GM18951 (cell line): ENCODE results near the gene SLC39A11.

Experiments used
- POLR2A ChIP-seq: IDR thresholded peaks from 4 replicates; pipeline ENCODE4 v1.6.1; 2011; ENCODE audit warnings: mild to moderate bottlenecking; ENCODE audit not compliant: insufficient read length, insufficient read depth; ENCODE audit errors: extremely low read depth
- in situ Hi-C: fragments of 300-500 bp; cut with MboI; formaldehyde crosslinking; loops from one replicate; pipeline ENCODE4 v1.12.0; 2022; ENCODE audit warnings: low sequenced_read_pairs, mixed read lengths, inconsistent platforms; ENCODE audit not compliant: unreplicated experiment

Gene SLC39A11

GRCh38 chr17:73039282-73039681, 53.2 kb downstream of the SLC39A11 start:
- in situ Hi-C loops: no loop called here
- no peak for TF ChIP-seq POLR2A

- in situ Hi-C loops: no loop called here
- TF ChIP-seq POLR2A: no peak
Observed at GRCh38 chr17:73031472-73031871, 61.0 kb downstream of the SLC39A11 start.

GRCh38 chr17:73030995-73031394, 61.5 kb downstream of the SLC39A11 start:
- TF ChIP-seq POLR2A: no peak
- in situ Hi-C loops: no loop called here

GRCh38 chr17:73030501-73030921, 62.0 kb downstream of the SLC39A11 start:
- in situ Hi-C loops: no loop called here
- TF ChIP-seq POLR2A: no peak

GRCh38 chr17:73029991-73030390, 62.5 kb downstream of the SLC39A11 start:
- TF ChIP-seq POLR2A: no peak
- in situ Hi-C loops: no loop called here

GRCh38 chr17:73029021-73029420, 63.5 kb downstream of the SLC39A11 start:
- in situ Hi-C loops: no loop called here
- no peak for TF ChIP-seq POLR2A

- TF ChIP-seq POLR2A: no peak
- in situ Hi-C loops: no loop called here
Observed at GRCh38 chr17:73028299-73028755, 64.2 kb downstream of the SLC39A11 start.

- in situ Hi-C loops: no loop called here
- TF ChIP-seq POLR2A: no peak
Observed at GRCh38 chr17:73027130-73027741, 65.3 kb downstream of the SLC39A11 start.

GRCh38 chr17:73025041-73025560, 67.4 kb downstream of the SLC39A11 start:
- in situ Hi-C loops: no loop called here
- TF ChIP-seq POLR2A: no peak

GRCh38 chr17:73023759-73024158, 68.7 kb downstream of the SLC39A11 start:
- TF ChIP-seq POLR2A: no peak
- in situ Hi-C loops: no loop called here

GRCh38 chr17:73022694-73023093, 69.8 kb downstream of the SLC39A11 start:
- TF ChIP-seq POLR2A: no peak
- in situ Hi-C loops: no loop called here

GRCh38 chr17:73021771-73022170, 70.7 kb downstream of the SLC39A11 start:
- in situ Hi-C loops: no loop called here
- no peak for TF ChIP-seq POLR2A

- in situ Hi-C loops: no loop called here
- TF ChIP-seq POLR2A: no peak
Observed at GRCh38 chr17:73020110-73020509, 72.4 kb downstream of the SLC39A11 start.

- in situ Hi-C loops: no loop called here
- TF ChIP-seq POLR2A: no peak
Observed at GRCh38 chr17:73018599-73018998, 73.9 kb downstream of the SLC39A11 start.

GRCh38 chr17:73017658-73018057, 74.8 kb downstream of the SLC39A11 start:
- in situ Hi-C loops: no loop called here
- no peak for TF ChIP-seq POLR2A

- in situ Hi-C loops: no loop called here
- no peak for TF ChIP-seq POLR2A
Observed at GRCh38 chr17:73015722-73016276, 76.7 kb downstream of the SLC39A11 start.
